Esophagus squamous epithelium (tissue), 4 donors: ENCODE data around the gene CCDC7.
"Not testable (repeated sequence)": the region's sequence is repeated elsewhere in the genome, so short reads cannot be mapped to it uniquely, and the experiment has no call there.

Experiments used
- POLR2A ChIP-seq, 4 donors: fragments of 450-650 bp; IDR thresholded peaks; one replicate each; pipeline ENCODE4 v1.6.1; 2017; ENCODE audit warnings: antibody characterized with exemption in 4 of 4, mild to moderate bottlenecking in 4 of 4, moderate library complexity in 3 of 4
- TF ChIP-seq, protein P1 (sequence below), 6 experiments: fragments of 450-650 bp in 4 of 6; fragments of 200-600 bp in 2 of 6; sonication (generic) in 2 of 6; IDR thresholded peaks; one replicate each; pipeline ENCODE4 v1.5.1; 2016 to 2019; ENCODE audit warnings: antibody characterized with exemption in 6 of 6, mild to moderate bottlenecking in 4 of 6, moderate library complexity in 4 of 6

GRCh38 chr10:32562695-32563094 is 116.8 kb downstream of the CCDC7 start:
- TF ChIP-seq, protein P1, sequence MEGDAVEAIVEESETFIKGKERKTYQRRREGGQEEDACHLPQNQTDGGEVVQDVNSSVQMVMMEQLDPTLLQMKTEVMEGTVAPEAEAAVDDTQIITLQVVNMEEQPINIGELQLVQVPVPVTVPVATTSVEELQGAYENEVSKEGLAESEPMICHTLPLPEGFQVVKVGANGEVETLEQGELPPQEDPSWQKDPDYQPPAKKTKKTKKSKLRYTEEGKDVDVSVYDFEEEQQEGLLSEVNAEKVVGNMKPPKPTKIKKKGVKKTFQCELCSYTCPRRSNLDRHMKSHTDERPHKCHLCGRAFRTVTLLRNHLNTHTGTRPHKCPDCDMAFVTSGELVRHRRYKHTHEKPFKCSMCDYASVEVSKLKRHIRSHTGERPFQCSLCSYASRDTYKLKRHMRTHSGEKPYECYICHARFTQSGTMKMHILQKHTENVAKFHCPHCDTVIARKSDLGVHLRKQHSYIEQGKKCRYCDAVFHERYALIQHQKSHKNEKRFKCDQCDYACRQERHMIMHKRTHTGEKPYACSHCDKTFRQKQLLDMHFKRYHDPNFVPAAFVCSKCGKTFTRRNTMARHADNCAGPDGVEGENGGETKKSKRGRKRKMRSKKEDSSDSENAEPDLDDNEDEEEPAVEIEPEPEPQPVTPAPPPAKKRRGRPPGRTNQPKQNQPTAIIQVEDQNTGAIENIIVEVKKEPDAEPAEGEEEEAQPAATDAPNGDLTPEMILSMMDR (IDR thresholded peaks at IDR 0.05), result not testable (repeated sequence)
- TF ChIP-seq POLR2A (IDR thresholded peaks at IDR 0.05), result not testable (repeated sequence)
